ENCODE results near the gene HOXA3.

Gene HOXA3

GRCh38 chr7:27159266-27160144, 7.1 kb upstream of the HOXA3 start:
- Mint-ChIP-seq H3K4me3 (no peak overlapping the region), H3K9me3 (no peaks in the 10 kb centered on the region), H3K36me3 (ENCODE audit: low read depth) (peaks cover 5% of the 10 kb centered on the region), H3K27me3 (ENCODE audit: low read depth) (peaks cover 92% of the 10 kb centered on the region), H3K4me1 (ENCODE audit: low read depth) (peaks cover 10% of the 10 kb centered on the region), H3K27ac (no peak overlapping the region)

DNA sequence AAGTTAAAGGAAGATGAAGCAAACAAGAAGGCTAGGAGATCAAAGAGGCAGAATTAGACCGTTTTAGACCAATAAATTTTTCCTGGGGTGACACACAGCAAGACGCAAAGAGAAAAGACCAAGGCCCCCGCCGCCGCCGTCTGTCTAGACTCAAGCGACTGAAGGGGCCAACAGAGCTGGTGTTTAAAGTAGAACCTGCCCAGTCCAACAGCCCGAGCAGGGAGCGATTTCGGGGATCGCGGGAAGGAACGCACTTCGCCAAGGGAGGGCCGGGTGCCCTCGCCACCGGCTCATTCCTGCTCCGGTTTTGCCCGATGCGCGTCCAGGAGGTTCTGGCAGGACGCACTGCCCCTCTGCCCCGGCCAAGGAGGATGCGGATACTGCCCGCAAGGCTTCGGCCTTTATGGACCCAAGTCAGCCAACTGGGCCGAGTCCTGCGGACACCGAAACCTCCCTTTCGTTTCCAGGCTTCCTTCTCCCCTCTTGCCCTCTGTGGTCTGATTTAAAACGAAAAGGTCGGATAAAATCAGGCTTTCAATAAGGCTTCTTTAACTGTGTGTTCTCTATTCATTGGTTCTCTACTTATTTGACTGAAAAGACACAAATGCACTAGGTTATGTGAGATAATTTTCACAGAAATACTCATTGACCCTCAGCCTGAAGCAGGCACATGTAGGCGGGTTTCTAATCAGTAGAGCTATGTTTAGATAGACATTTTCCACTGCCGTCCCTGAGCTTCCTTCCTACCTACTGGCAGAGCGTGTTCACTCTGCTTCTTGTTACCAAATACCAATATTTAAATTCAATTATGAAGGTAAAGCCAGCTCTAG, 6.3 kb upstream of the HOXA3 start:
- H3K9me3 Mint-ChIP-seq: no peaks in the 10 kb centered on the region
- peaks cover 92% of the 10 kb centered on the region for H3K27me3 Mint-ChIP-seq (ENCODE audit: low read depth)
- H3K4me1 Mint-ChIP-seq (ENCODE audit: low read depth): peaks cover 11% of the 10 kb centered on the region
- H3K36me3 Mint-ChIP-seq (ENCODE audit: low read depth): peaks cover 5% of the 10 kb centered on the region
- peak overlapping the region; percentile 73 for H3K27ac Mint-ChIP-seq
- H3K4me3 Mint-ChIP-seq: peak overlapping the region; percentile 7

DNA sequence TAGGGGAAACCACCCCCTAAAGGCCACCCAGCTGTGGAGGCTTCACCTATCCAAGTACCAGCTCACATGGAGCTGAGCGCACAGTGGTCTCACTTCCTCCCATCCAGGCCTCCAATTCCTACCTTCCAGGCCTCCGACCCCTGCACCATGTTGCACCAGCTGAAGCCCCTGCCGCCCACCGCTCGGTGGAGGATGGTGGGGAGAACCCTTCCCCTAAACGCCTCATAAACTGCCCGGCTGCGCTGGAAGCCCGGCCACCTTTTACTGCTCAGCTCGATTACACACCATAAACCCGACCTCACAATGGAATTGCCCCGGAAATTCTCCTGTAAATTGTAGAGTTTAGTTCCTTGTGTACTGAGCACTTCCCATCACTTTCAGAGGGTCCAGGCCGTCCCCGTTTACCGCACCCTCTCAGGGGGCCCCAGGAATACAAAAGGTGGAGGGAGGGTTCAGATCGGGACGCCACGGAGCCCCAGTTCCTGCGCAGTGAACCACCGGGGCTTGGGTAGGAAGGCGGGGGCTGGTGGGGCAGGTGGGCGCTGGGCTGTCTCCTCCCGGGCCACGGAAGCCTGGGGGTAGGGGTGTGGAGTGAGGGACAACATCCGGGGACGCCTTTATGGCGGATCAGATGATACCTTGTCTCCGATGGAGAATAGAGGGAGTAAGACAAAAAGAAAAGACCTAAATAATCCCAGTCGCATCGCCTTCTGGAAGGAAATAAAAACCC, 5.5 kb upstream of the HOXA3 start:
- peak overlapping the region; percentile 73 for H3K27ac Mint-ChIP-seq
- peak overlapping the region; percentile 7 for H3K4me3 Mint-ChIP-seq
- H3K36me3 Mint-ChIP-seq (ENCODE audit: low read depth): peaks cover 5% of the 10 kb centered on the region
- no peaks in the 10 kb centered on the region for H3K9me3 Mint-ChIP-seq
- peaks cover 12% of the 10 kb centered on the region for H3K4me1 Mint-ChIP-seq (ENCODE audit: low read depth)
- H3K27me3 Mint-ChIP-seq (ENCODE audit: low read depth): peaks cover 92% of the 10 kb centered on the region

DNA sequence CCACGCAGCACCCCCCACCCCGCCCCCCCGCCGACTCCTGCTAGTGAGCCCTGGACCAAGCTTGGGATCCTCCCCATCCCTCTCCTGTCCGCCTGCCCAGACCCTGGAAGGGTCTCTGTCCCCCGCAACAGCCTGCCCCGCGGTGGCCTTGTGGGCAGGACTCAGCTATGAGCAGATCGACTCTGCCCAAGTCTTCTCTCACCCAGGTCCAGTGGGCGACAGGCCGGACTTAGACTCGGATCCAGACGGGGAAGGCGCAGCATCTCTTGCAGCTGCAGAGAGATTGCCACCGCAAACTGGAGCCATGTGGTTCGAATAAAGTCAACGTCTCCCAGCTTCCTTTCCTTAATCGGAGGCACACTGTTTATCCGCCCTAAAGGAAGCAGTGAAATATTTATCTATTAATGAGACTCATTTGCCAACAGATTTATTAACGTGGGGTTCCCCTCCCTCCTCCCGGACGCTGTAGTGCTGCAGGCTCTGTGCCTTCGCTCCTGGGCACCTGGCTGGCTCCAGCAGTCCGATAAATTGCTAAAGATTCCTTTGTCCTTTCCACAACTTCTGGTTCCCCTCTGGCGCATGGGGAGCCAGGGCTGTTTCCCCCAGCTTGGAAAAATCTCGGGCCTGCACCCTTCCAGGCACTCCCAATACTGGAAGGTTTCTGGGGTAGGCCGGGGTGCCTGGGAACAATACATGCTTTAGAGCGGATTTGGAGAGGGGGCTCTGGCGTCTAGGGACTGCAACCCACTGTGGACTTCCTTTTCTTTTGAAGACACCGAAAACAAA, 4.7 kb upstream of the HOXA3 start:
- Mint-ChIP-seq H3K27me3 (ENCODE audit: low read depth) (peaks cover 90% of the 10 kb centered on the region), H3K36me3 (ENCODE audit: low read depth) (peaks cover 5% of the 10 kb centered on the region), H3K4me3 (peak overlapping the region; percentile 7), H3K4me1 (ENCODE audit: low read depth) (peaks cover 12% of the 10 kb centered on the region), H3K9me3 (no peaks in the 10 kb centered on the region), H3K27ac (peak overlapping the region; percentile 73)

DNA sequence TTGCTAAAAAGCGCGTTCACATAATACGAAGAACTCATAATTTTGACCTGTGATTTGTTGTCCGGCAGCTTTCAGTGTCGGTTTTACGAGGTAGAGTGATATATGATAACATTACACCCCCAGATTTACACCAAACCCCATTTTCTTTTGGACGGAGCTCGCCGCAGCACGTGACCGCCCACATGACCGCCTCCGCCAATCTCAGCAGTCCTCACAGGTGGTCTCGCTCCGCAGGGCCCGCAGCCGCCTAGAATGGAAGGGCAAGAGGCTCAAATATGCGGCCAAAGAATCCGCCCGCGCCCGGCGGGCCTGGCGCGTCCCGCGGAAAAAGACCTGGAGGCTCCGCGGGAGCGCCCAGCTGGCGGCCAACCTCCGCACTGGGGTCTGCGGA, 4.1 kb upstream of the HOXA3 start, which contains the start of gene HOXA7:
Gene HOXA7 (minus strand): TSS at position 168 of the 391 bp plus-strand sequence. CDS start 130 bp downstream, at position 38.
- Mint-ChIP-seq H3K36me3 (ENCODE audit: low read depth) (peaks cover 5% of the 10 kb centered on the region), H3K4me3 (peak within 1 kb of the TSS; percentile 46), H3K9me3 (no peaks in the 10 kb centered on the region), H3K4me1 (ENCODE audit: low read depth) (peaks cover 16% of the 10 kb centered on the region), H3K27me3 (ENCODE audit: low read depth) (peaks cover 92% of the 10 kb centered on the region), H3K27ac (peak within 1 kb of the TSS; percentile 82)

DNA sequence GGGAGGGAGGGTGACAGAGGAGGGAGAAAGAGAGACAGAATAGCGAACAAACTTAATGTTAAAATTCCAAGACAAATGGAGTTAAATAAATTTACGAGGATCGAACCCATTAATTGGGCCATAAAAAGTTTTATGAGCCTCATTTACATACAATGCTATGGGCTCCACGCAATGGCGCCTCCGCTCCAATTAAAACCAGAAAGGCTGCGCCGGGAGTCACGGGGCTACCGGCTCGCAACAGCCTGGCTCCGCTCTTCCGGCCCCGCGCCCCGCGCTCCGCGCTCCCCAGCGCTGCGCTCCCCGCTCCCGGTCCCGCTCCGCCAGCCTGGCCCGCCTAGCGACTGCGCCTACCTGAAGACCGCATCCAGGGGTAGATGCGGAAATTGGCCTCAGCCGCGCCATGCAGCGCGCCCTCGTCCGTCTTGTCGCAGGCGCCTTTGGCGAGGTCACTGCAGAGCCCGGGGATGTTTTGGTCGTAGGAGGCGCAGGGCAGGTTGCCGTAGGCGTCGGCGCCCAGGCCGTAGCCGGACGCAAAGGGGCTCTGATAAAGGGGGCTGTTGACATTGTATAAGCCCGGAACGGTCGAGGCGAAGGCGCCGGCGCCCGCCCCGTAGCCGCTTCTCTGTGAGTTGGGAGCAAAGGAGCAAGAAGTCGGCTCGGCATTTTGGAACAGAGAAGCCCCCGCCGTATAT, 3.6 kb upstream of the HOXA3 start:
- peak overlapping the region; percentile 82 for H3K27ac Mint-ChIP-seq
- no peak overlapping the region for H3K4me3 Mint-ChIP-seq
- peaks cover 19% of the 10 kb centered on the region for H3K4me1 Mint-ChIP-seq (ENCODE audit: low read depth)
- peaks cover 94% of the 10 kb centered on the region for H3K27me3 Mint-ChIP-seq (ENCODE audit: low read depth)
- no peaks in the 10 kb centered on the region for H3K9me3 Mint-ChIP-seq
- peaks cover 5% of the 10 kb centered on the region for H3K36me3 Mint-ChIP-seq (ENCODE audit: low read depth)

- H3K36me3 Mint-ChIP-seq (ENCODE audit: low read depth): peaks cover 5% of the 10 kb centered on the region
- peaks cover 97% of the 10 kb centered on the region for H3K27me3 Mint-ChIP-seq (ENCODE audit: low read depth)
- peak overlapping the region; percentile 82 for H3K27ac Mint-ChIP-seq
- no peaks in the 10 kb centered on the region for H3K9me3 Mint-ChIP-seq
- peak overlapping the region; percentile 46 for H3K4me3 Mint-ChIP-seq
- H3K4me1 Mint-ChIP-seq (ENCODE audit: low read depth): peaks cover 20% of the 10 kb centered on the region
Observed at GRCh38 chr7:27154901-27155815, 2.8 kb upstream of the HOXA3 start.

- Mint-ChIP-seq H3K36me3 (ENCODE audit: low read depth) (peaks cover 5% of the 10 kb centered on the region), H3K27ac (peak overlapping the region; percentile 62), H3K9me3 (no peaks in the 10 kb centered on the region), H3K4me3 (no peak overlapping the region), H3K4me1 (ENCODE audit: low read depth) (peaks cover 18% of the 10 kb centered on the region), H3K27me3 (ENCODE audit: low read depth) (peaks cover 96% of the 10 kb centered on the region)
Observed at GRCh38 chr7:27154369-27154768, 2.0 kb upstream of the HOXA3 start.

DNA sequence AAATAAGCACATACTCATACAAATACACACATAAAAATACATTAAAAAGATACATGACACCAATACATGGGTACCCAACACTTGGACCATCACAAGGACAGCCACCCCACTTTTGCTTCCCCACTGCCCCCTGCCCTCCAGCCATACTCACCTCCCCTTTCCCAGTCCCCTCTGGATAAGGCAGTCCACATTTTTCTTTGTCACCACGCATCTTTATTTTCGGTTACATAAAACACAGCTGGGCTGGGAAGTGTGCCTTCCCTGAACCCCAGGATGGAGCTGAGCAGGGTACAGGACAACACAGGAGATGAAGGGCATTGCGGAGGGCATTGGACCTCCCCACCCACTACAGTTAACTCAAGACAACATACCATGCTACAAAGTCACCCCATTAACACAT, 1.1 kb upstream of the HOXA3 start:
- H3K27ac Mint-ChIP-seq: peak overlapping the region; percentile 44
- H3K36me3 Mint-ChIP-seq (ENCODE audit: low read depth): peaks cover 5% of the 10 kb centered on the region
- no peaks in the 10 kb centered on the region for H3K9me3 Mint-ChIP-seq

DNA sequence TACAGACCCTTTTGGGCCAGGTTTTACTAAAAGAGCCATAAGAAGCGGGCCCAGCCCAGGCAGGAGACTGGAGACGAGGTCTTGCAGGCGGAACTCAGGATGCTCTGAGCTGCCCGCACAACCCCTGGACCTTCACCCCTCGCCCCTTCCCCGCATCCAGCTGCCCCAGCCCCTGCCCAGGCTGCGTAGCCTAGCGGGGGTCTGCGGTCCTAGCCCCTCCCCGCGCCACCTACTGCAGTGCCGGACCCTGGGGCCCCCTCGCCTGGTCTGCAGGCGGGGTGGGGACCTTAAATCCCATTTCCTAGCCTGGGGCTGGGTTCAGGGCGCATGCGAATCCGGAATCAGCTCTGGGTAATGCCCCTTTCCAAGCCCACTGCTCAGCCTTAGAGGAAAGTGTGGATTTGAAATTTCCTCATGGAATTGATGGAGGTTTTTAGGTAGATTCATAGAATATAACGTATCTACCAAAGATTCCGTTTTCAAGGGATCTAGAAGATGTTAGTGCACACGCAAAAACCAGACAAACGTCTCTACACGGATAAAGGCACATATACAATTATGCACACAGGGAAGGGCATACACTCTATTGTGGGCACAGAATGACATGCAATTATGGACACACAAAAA, 546 bp upstream of the HOXA3 start:
- H3K36me3 Mint-ChIP-seq (ENCODE audit: low read depth): peaks cover 3% of the 10 kb centered on the region
- H3K9me3 Mint-ChIP-seq: no peaks in the 10 kb centered on the region
- H3K4me1 Mint-ChIP-seq (ENCODE audit: low read depth): peaks cover 18% of the 10 kb centered on the region
- peaks cover 95% of the 10 kb centered on the region for H3K27me3 Mint-ChIP-seq (ENCODE audit: low read depth)
- H3K27ac Mint-ChIP-seq: peak overlapping the region; percentile 34
- no peak overlapping the region for H3K4me3 Mint-ChIP-seq

More for the DNA sequence above, 1.1 kb upstream of the HOXA3 start:
- Mint-ChIP-seq H3K4me1 (ENCODE audit: low read depth) (peaks cover 18% of the 10 kb centered on the region), H3K4me3 (no peak overlapping the region), H3K27me3 (ENCODE audit: low read depth) (peaks cover 95% of the 10 kb centered on the region)

DNA sequence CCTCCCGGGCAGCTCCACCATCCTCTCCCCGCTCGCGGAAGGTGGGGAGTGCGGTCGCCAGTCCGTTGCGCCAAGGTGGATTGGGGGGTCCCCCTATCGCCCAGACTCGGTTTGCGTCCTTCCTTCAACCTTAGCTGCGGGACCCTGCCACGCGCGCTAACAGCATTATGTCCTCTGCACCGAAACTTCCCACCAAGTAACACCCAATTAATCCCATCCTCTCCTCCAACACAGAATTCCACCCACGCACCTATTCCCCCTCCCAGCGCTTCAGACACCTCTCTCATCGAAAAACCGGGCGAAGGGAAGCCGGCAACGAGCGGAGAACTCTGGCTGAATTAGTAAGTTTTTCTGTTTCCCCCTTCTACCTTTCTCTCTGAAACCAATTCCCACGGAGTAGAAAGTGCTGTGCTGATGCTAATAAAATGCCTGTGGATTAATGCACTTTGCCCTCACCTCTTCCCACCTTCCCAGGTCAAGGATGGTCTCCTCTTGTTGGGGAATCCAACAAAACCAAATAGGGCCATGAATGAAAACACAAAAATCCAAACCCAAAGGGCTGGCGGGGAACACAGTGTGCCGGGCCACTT, 947 bp downstream of the HOXA3 start:
- H3K4me3 Mint-ChIP-seq: peak overlapping the region; percentile 65
- peaks cover 93% of the 10 kb centered on the region for H3K27me3 Mint-ChIP-seq (ENCODE audit: low read depth)
- peaks cover 3% of the 10 kb centered on the region for H3K36me3 Mint-ChIP-seq (ENCODE audit: low read depth)
- peaks cover 17% of the 10 kb centered on the region for H3K4me1 Mint-ChIP-seq (ENCODE audit: low read depth)
- no peaks in the 10 kb centered on the region for H3K9me3 Mint-ChIP-seq
- H3K27ac Mint-ChIP-seq: peak overlapping the region; percentile 52

All from T-helper 1 cell treated with Interleukin-12 subunit alpha and Interleukin-12 subunit beta and Interleukin-4 antibody, amounts not matched to agents 30 μg/mL and 1 μg/mL, for 36 hours (primary cell).